Activated CD4-positive, alpha-beta memory T cell treated with anti-CD3 and anti-CD28 coated beads for 36 hours (primary cell): ENCODE data around the gene GRAMD1A. TPM values are rescaled to one million over a fixed set of nuclear protein-coding genes. Genes with fewer than 3 reads are reported as not detected.

Experiments
- CTCF ChIA-PET: fragments of 350-600 bp; sonication (Branson Sonifier 250); formaldehyde crosslinking; loops from one replicate; lab custom pipeline; 2021; ENCODE audit warnings: antibody characterized with exemption, inconsistent platforms; lab: Charles Lee
- POLR2A ChIA-PET: fragments of 350-600 bp; sonication (Branson Sonifier 250); formaldehyde crosslinking; loops from one replicate; lab custom pipeline; 2021; ENCODE audit warnings: antibody characterized with exemption; lab: Charles Lee
- DNase-seq: peaks from one replicate; pipeline ENCODE4 v3.0.0-alpha.2; 2020
- H3K27ac Mint-ChIP-seq: one replicate; pipeline ENCODE4 v1.8.0; 2021; ENCODE audit warnings: mixed read lengths
- H3K27me3 Mint-ChIP-seq: one replicate; pipeline ENCODE4 v1.8.0; 2021; ENCODE audit warnings: mixed read lengths
- H3K36me3 Mint-ChIP-seq: one replicate; pipeline ENCODE4 v1.8.0; 2021; ENCODE audit warnings: mixed read lengths
- H3K4me1 Mint-ChIP-seq: one replicate; pipeline ENCODE4 v1.8.0; 2021; ENCODE audit warnings: low read depth, mixed read lengths
- H3K4me3 Mint-ChIP-seq: one replicate; pipeline ENCODE4 v1.8.0; 2021; ENCODE audit warnings: mild to moderate bottlenecking, mixed read lengths
- H3K9me3 Mint-ChIP-seq: one replicate; pipeline ENCODE4 v1.8.0; 2021; ENCODE audit warnings: mixed read lengths
- intact Hi-C: fragments of 100-400 bp; cut with micrococcal nuclease; formaldehyde crosslinking; loops from one replicate; pipeline ENCODE4 v1.15.1; 2023
- total RNA-seq, 2 experiments: library from RNA; stranded (reverse); gene quantifications; one replicate each; pipeline ENCODE4 v1.2.3, GENCODE V29; 2021

The GRAMD1A gene
- total RNA-seq, 2 experiments from 2014 or later: 204 to 223 TPM

- peaks cover 11% of the 10 kb centered on the region for H3K9me3 Mint-ChIP-seq
- H3K4me1 Mint-ChIP-seq: peaks cover 11% of the 10 kb centered on the region
- H3K36me3 Mint-ChIP-seq: peaks cover 2% of the 10 kb centered on the region
- no peaks in the 10 kb centered on the region for H3K27me3 Mint-ChIP-seq
- H3K27ac Mint-ChIP-seq: no peak overlapping the region
- ChIA-PET CTCF (interaction anchor here (0.7 to 3.0 kb wide), 6 partner anchors 17 to 72 kb away, joined by 3 to 59 read pairs (median 8); partner anchors contain the start of gene LGI4), POLR2A (interaction anchor here (1.1 kb wide), 1 partner anchor 97 kb away, joined by 3 read pairs; no protein-coding TSS in a partner anchor)
- DNase-seq: no peak
- intact Hi-C loops: loop anchor here (10.0 kb wide), 1 partner anchor 146 kb away; no protein-coding TSS in a partner anchor
- H3K4me3 Mint-ChIP-seq: no peak overlapping the region
Observed at GRCh38 chr19:35068941-35069634, 69.0 kb downstream of the GRAMD1A start.

- POLR2A ChIA-PET: interaction anchor here (1.1 kb wide), 1 partner anchor 98 kb away, joined by 3 read pairs; no protein-coding TSS in a partner anchor
- CTCF ChIA-PET: interaction anchor here (0.6 to 2.8 kb wide), 5 partner anchors 16 to 724 kb away, joined by 3 to 16 read pairs (median 3); partner anchors contain the start of gene LGI4
- Mint-ChIP-seq H3K9me3 (peaks cover 11% of the 10 kb centered on the region), H3K27ac (no peak overlapping the region), H3K27me3 (no peaks in the 10 kb centered on the region), H3K4me1 (peaks cover 6% of the 10 kb centered on the region), H3K4me3 (no peak overlapping the region), H3K36me3 (peaks cover 2% of the 10 kb centered on the region)
- DNase-seq: no peak
- intact Hi-C loops: loop anchor here (10.0 kb wide), 1 partner anchor 145 kb away; no protein-coding TSS in a partner anchor
Observed at GRCh38 chr19:35069696-35070095, 69.6 kb downstream of the GRAMD1A start.

- Mint-ChIP-seq H3K4me1 (peaks cover 6% of the 10 kb centered on the region), H3K36me3 (peaks cover 2% of the 10 kb centered on the region), H3K27ac (no peak overlapping the region), H3K27me3 (no peaks in the 10 kb centered on the region), H3K4me3 (no peak overlapping the region), H3K9me3 (peaks cover 11% of the 10 kb centered on the region)
- CTCF ChIA-PET: interaction anchor here (0.6 to 2.8 kb wide), 3 partner anchors 27 to 725 kb away, joined by 3 to 16 read pairs (median 13); partner anchors contain the start of gene LGI4
- intact Hi-C loops: no loop called here
- POLR2A ChIA-PET: interaction anchor here (1.1 kb wide), 1 partner anchor 98 kb away, joined by 3 read pairs; no protein-coding TSS in a partner anchor
- no peak for DNase-seq
Observed at GRCh38 chr19:35070471-35070870, 70.3 kb downstream of the GRAMD1A start.

- no peak for DNase-seq
- Mint-ChIP-seq H3K36me3 (peaks cover 2% of the 10 kb centered on the region), H3K9me3 (peaks cover 7% of the 10 kb centered on the region), H3K27me3 (no peaks in the 10 kb centered on the region), H3K27ac (no peak overlapping the region), H3K4me3 (no peak overlapping the region), H3K4me1 (no peaks in the 10 kb centered on the region)
- POLR2A ChIA-PET: no interaction called here
- CTCF ChIA-PET: no interaction called here
- intact Hi-C loops: no loop called here
Observed at GRCh38 chr19:35073516-35073915, 73.4 kb downstream of the GRAMD1A start.

GRCh38 chr19:35073941-35074340 is 73.8 kb downstream of the GRAMD1A start:
- Mint-ChIP-seq H3K27ac (no peak overlapping the region), H3K36me3 (peaks cover 2% of the 10 kb centered on the region), H3K9me3 (peaks cover 7% of the 10 kb centered on the region), H3K4me3 (no peak overlapping the region), H3K4me1 (no peaks in the 10 kb centered on the region), H3K27me3 (peaks cover 1% of the 10 kb centered on the region)
- intact Hi-C loops: no loop called here
- ChIA-PET CTCF (no interaction called here), POLR2A (no interaction called here)
- no peak for DNase-seq

GRCh38 chr19:35074426-35075201 is 74.5 kb downstream of the GRAMD1A start:
- Mint-ChIP-seq H3K4me1 (no peaks in the 10 kb centered on the region), H3K27ac (no peak overlapping the region), H3K9me3 (peaks cover 7% of the 10 kb centered on the region), H3K4me3 (no peak overlapping the region), H3K27me3 (peaks cover 1% of the 10 kb centered on the region), H3K36me3 (peaks cover 2% of the 10 kb centered on the region)
- CTCF ChIA-PET: no interaction called here
- intact Hi-C loops: no loop called here
- DNase-seq: no peak
- POLR2A ChIA-PET: no interaction called here

- ChIA-PET POLR2A (no interaction called here), CTCF (no interaction called here)
- DNase-seq: no peak
- intact Hi-C loops: no loop called here
- no peak overlapping the region for H3K27ac Mint-ChIP-seq
- no peak overlapping the region for H3K4me3 Mint-ChIP-seq
- peaks cover 1% of the 10 kb centered on the region for H3K27me3 Mint-ChIP-seq
- H3K9me3 Mint-ChIP-seq: peaks cover 4% of the 10 kb centered on the region
- H3K36me3 Mint-ChIP-seq: peaks cover 2% of the 10 kb centered on the region
- H3K4me1 Mint-ChIP-seq: no peaks in the 10 kb centered on the region
Observed at GRCh38 chr19:35075202-35076025, 75.3 kb downstream of the GRAMD1A start.

- H3K27ac Mint-ChIP-seq: no peak overlapping the region
- H3K9me3 Mint-ChIP-seq: no peaks in the 10 kb centered on the region
- ChIA-PET CTCF (no interaction called here), POLR2A (no interaction called here)
- no peak for DNase-seq
- intact Hi-C loops: no loop called here
- H3K36me3 Mint-ChIP-seq: no peaks in the 10 kb centered on the region
- H3K4me3 Mint-ChIP-seq: no peak overlapping the region
- H3K4me1 Mint-ChIP-seq: no peaks in the 10 kb centered on the region
- H3K27me3 Mint-ChIP-seq: peaks cover 1% of the 10 kb centered on the region
Observed at GRCh38 chr19:35076026-35076370, 75.9 kb downstream of the GRAMD1A start.

Other genes with a start within 250 kb of the GRAMD1A start
- 1 to 10 TPM; 3.2 to 3.7 TPM for gene ZNF599, start 227.1 kb upstream of the GRAMD1A start, total RNA-seq
- gene ZNF30, start 73.4 kb upstream of the GRAMD1A start, total RNA-seq: 1 to 10 TPM; 3.7 to 4.2 TPM
- 1 to 10 TPM; 6.4 to 6.9 TPM for gene ZNF792, start 36.1 kb upstream of the GRAMD1A start, total RNA-seq
- gene SCN1B, start 30.1 kb downstream of the GRAMD1A start, total RNA-seq: 1 to 10 TPM; 1.1 to 1.6 TPM
- under 1 TPM in 1 of 2 experiments, not detected in 1; 0.21 TPM for gene HPN, start 41.4 kb downstream of the GRAMD1A start, total RNA-seq
- gene FXYD3, start 115.5 kb downstream of the GRAMD1A start, total RNA-seq: not detected
- gene LGI4, start 134.7 kb downstream of the GRAMD1A start, total RNA-seq: under 1 TPM; 0.50 to 0.51 TPM
- 1 to 10 TPM; 2.3 to 2.8 TPM for gene FXYD1, start 138.5 kb downstream of the GRAMD1A start, total RNA-seq
- gene FXYD7, start 142.9 kb downstream of the GRAMD1A start, total RNA-seq: under 1 TPM; 0.77 to 0.93 TPM
- 100 to 1,000 TPM; 334 to 360 TPM for gene FXYD5, start 154.4 kb downstream of the GRAMD1A start, total RNA-seq
- under 1 TPM in 1 of 2 experiments, not detected in 1; 0.19 TPM for gene FAM187B, start 228.4 kb downstream of the GRAMD1A start, total RNA-seq
- 10 to 100 TPM; 25.4 to 28.7 TPM for gene LSR, start 248.7 kb downstream of the GRAMD1A start, total RNA-seq